GM10266 (cell line): ENCODE measurements around the gene CAPN14.

Source experiments
- DNase-seq: peaks from one replicate; pipeline ENCODE4 v3.0.0; 2012; ENCODE audit errors: extremely low spot score
- CTCF ChIP-seq: IDR thresholded peaks from 2 replicates; pipeline ENCODE4 v1.5.1; 2012; ENCODE audit warnings: mild to moderate bottlenecking, low read depth; ENCODE audit not compliant: control insufficient read depth, insufficient read depth; ENCODE audit errors: missing control alignments

The CAPN14 gene

GRCh38 chr2:31249009-31249690 lies 31.8 kb upstream of the CAPN14 start:
- DNase-seq = no peak
- TF ChIP-seq CTCF = no peak

GRCh38 chr2:31248139-31248538 lies 30.8 kb upstream of the CAPN14 start:
- no peak for DNase-seq
- no peak for TF ChIP-seq CTCF

GRCh38 chr2:31247711-31248110 lies 30.4 kb upstream of the CAPN14 start:
- no peak for TF ChIP-seq CTCF
- no peak for DNase-seq

- DNase-seq = no peak
- no peak for TF ChIP-seq CTCF
These were observed 29.0 kb upstream of the CAPN14 start for GRCh38 chr2:31246184-31246852.

GRCh38 chr2:31244101-31244500 lies 26.8 kb upstream of the CAPN14 start:
- no peak for TF ChIP-seq CTCF
- no peak for DNase-seq

GRCh38 chr2:31243053-31243452 lies 25.7 kb upstream of the CAPN14 start:
- TF ChIP-seq CTCF = no peak
- DNase-seq = no peak

- TF ChIP-seq CTCF = no peak
- DNase-seq = no peak
These were observed 24.4 kb upstream of the CAPN14 start for GRCh38 chr2:31241625-31242270.
